Right cardiac atrium (tissue), 5 donors: ENCODE results near the gene ORAI1. TPM values are rescaled to one million over a fixed set of nuclear protein-coding genes. Genes with fewer than 3 reads are reported as not detected.
"Not testable (repeated sequence)": the region's sequence is repeated elsewhere in the genome, so short reads cannot be mapped to it uniquely, and the experiment has no call there.

ENCODE experiments used
- ATAC-seq, 2 donors: fragments of 200-7000 bp; cut with Tn5 transposase; one replicate each; pipeline versions ENCODE4 v1.8.0 to v1.9.1; 2020; ENCODE audit warnings: moderate library complexity in 2 of 2, mild to moderate bottlenecking in 1 of 2
- DNase-seq, 3 donors: peaks; one replicate each; pipeline ENCODE4 v3.0.0-alpha.2; 2020
- H3K27ac ChIP-seq: one replicate; pipeline ENCODE4 v1.5.1; 2013; ENCODE audit warnings: mild to moderate bottlenecking, low read length, control low read depth, moderate library complexity
- H3K27me3 ChIP-seq: one replicate; pipeline ENCODE4 v1.6.1; 2013; ENCODE audit not compliant: control insufficient read depth, insufficient read depth
- H3K4me1 ChIP-seq: one replicate; pipeline ENCODE4 v1.6.1; 2013; ENCODE audit warnings: low read length; ENCODE audit not compliant: control insufficient read depth, insufficient read depth
- H3K4me3 ChIP-seq: one replicate; pipeline ENCODE4 v1.5.1; 2013; ENCODE audit warnings: low read length, control low read depth
- H3K9me3 ChIP-seq: one replicate; pipeline ENCODE4 v1.6.1; 2013; ENCODE audit warnings: low read length; ENCODE audit not compliant: control insufficient read depth
- WGBS: extraction: QIAGEN DNeasy Blood & Tissue Kit; methylation state at CpG from one replicate; pipeline ENCODE4 v1.1.7; 2013; 5-methylcytosine and 5-hydroxymethylcytosine counted together
- intact Hi-C, 4 donors: fragments of 100-400 bp; cut with DNase I; formaldehyde crosslinking; loops; one replicate each; pipeline versions ENCODE4 v1.11.0 to v1.14.0; 2022 to 2023
- polyA plus RNA-seq: library from polyadenylated mRNA; stranded (reverse); fragments of 200-250 nt; gene quantifications from one replicate; pipeline ENCODE4 v1.2.3, GENCODE V29; 2013
- total RNA-seq, 4 donors: library from RNA; stranded (reverse); fragmentation: NEBNext Ultra II Directional; extraction: Animal tissue kit (Norgen Biotek cat#: 25700); gene quantifications; one replicate each; pipeline ENCODE4 v1.2.1, GENCODE V29; 2021
- donor health status: healthy with polysubstance abuse.
- donor health status: DM: no; HTN: yes; CAD: no.
- donor health status: DM: no; HTN: no; CAD: no.
- donor health status: DM: no; HTN: yes; CAD: no; lungs with severe emphysema.
- donor health status: DM: yes; HTN: yes; CAD: no.

Gene ORAI1
- total and polyA plus RNA-seq, 5 donors = 6.9 to 9.4 (median 7.9) TPM

GRCh38 chr12:121628536-121628935, 2.2 kb downstream of the ORAI1 start:
- intact Hi-C loops = loop anchor here in 3 of 4 donors (5.0 to 10.0 kb wide), 4 partner anchors 39 to 124 kb away; partner anchors contain the start of genes KDM2B (in 1 of the 3) and MORN3 (in 1 of the 3)
- peaks cover 7% of the 10 kb centered on the region for H3K4me1 ChIP-seq
- no peak overlapping the region for H3K27ac ChIP-seq
- no peaks in the 10 kb centered on the region for H3K27me3 ChIP-seq
- DNase-seq = no peak
- no peak overlapping the region for H3K4me3 ChIP-seq
- no peak for ATAC-seq
- WGBS = 85% methylated on average over 5 of the region's 5 CpGs
- no peaks in the 10 kb centered on the region for H3K9me3 ChIP-seq

DNA sequence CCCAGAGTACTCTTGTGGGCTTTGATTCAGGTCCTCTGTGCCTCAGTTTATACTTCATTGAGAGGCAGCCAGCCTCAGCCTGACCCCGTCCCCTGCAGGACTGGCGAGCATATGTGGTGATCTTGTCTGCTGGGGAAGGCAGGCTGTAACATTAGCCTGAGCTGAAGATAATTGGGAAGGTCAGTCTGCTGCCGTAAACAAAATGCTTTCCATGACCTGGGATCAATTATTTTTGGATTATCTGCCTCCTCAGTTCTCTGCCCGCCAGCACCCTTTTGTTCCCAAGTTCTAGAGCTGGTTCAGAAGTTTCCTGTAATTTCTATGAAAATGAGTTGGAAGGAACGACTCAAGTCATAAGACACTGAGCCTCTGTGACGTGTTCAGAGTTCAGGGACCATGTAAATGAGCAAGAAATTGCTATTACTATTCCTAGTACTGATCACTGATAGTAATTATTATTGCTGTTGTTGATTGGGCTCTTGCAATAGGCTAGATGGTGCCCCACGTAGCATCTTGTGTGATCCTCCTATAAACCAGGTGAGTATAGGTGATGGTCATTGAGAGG, 4.5 kb downstream of the ORAI1 start:
- DNase-seq (no peak), ATAC-seq (no peak)
- Histone ChIP-seq H3K4me3 (no peak overlapping the region), H3K9me3 (no peaks in the 10 kb centered on the region), H3K27me3 (no peaks in the 10 kb centered on the region), H3K4me1 (peaks cover 7% of the 10 kb centered on the region), H3K27ac (no peak overlapping the region)
- intact Hi-C loops = no loop called here
- 89% methylated on average over 7 of the region's 7 CpGs for WGBS

GRCh38 chr12:121632069-121632970, 6.0 kb downstream of the ORAI1 start:
- ATAC-seq (no peak), DNase-seq (no peak)
- H3K27ac ChIP-seq = no peak overlapping the region
- no peaks in the 10 kb centered on the region for H3K9me3 ChIP-seq
- 69% methylated on average over 11 of the region's 11 CpGs for WGBS
- intact Hi-C loops = no loop called here
- H3K4me3 ChIP-seq = no peak overlapping the region
- no peaks in the 10 kb centered on the region for H3K27me3 ChIP-seq
- H3K4me1 ChIP-seq = peaks cover 7% of the 10 kb centered on the region

DNA sequence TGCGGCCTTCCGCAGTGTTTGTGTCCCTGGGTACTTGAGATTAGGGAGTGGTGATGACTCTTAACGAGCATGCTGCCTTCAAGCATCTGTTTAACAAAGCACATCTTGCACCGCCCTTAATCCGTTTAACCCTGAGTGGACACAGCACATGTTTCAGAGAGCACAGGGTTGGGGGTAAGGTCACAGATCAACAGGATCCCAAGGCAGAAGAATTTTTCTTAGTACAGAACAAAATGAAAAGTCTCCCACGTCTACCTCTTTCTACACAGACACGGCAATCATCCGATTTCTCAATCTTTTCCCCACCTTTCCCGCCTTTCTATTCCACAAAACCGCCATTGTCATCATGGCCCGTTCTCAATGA, 7.5 kb downstream of the ORAI1 start:
- ATAC-seq, DNase-seq, H3K9me3 ChIP-seq, H3K4me1 ChIP-seq, H3K4me3 ChIP-seq, H3K27me3 ChIP-seq, intact Hi-C loops, H3K27ac ChIP-seq: not testable (repeated sequence)
- over 99% methylated on average over 5 of the region's 11 CpGs for WGBS

DNA sequence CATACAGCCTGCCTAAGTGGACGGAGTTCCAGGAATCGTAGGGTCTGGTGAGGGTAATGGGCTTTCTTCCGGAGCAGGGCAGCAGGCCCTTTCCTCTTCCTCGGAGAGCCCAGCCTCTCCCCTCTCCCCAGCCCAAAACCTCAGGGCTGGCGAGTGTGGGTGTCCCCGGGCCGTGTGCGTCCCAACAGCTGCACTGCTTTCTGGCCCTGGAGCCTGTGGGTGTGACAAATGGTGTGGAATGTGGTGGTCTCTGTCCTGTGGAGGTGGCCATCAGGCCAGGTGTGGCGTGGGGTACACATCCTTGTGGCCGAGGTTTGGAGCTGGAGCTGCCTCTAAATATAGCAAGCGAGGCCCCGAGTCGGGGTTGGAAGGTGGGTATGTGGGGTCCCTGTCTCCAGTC, 8.5 kb downstream of the ORAI1 start:
- ATAC-seq (no peak), DNase-seq (peak in 1 of 3 donors; percentile 14)
- no peaks in the 10 kb centered on the region for H3K9me3 ChIP-seq
- no peak overlapping the region for H3K4me3 ChIP-seq
- WGBS = 85% methylated on average over 13 of the region's 13 CpGs
- H3K4me1 ChIP-seq = peaks cover 4% of the 10 kb centered on the region
- intact Hi-C loops = no loop called here
- H3K27ac ChIP-seq = no peak overlapping the region
- H3K27me3 ChIP-seq = no peaks in the 10 kb centered on the region

- peak; percentile 24 to 40 for ATAC-seq
- intact Hi-C loops = no loop called here
- no peak overlapping the region for H3K4me3 ChIP-seq
- peaks cover 3% of the 10 kb centered on the region for H3K4me1 ChIP-seq
- WGBS = 73% methylated on average over 10 of the region's 10 CpGs
- H3K9me3 ChIP-seq = no peaks in the 10 kb centered on the region
- H3K27me3 ChIP-seq = no peaks in the 10 kb centered on the region
- no peak overlapping the region for H3K27ac ChIP-seq
- peak in 2 of 3 donors; percentile 61 to 70 for DNase-seq
These were observed 11.0 kb downstream of the ORAI1 start for GRCh38 chr12:121637231-121637914.

GRCh38 chr12:121638298-121639202, 12.2 kb downstream of the ORAI1 start:
- Histone ChIP-seq H3K9me3 (no peaks in the 10 kb centered on the region), H3K27ac (no peak overlapping the region), H3K4me3 (no peak overlapping the region), H3K4me1 (no peaks in the 10 kb centered on the region), H3K27me3 (no peaks in the 10 kb centered on the region)
- 95% methylated on average over 14 of the region's 14 CpGs for WGBS
- DNase-seq (no peak), ATAC-seq (peak in 1 of 2 donors; percentile 43)
- intact Hi-C loops = no loop called here

GRCh38 chr12:121641343-121641630, 15.0 kb downstream of the ORAI1 start:
- WGBS = 93% methylated on average over 18 of the region's 18 CpGs
- intact Hi-C loops = no loop called here
- H3K27ac ChIP-seq = no peak overlapping the region

GRCh38 chr12:121648458-121649028, 22.2 kb downstream of the ORAI1 start:
- ATAC-seq = no peak
- WGBS = 91% methylated on average over 11 of the region's 11 CpGs
- H3K27ac ChIP-seq = no peak overlapping the region

More at GRCh38 chr12:121641343-121641630, 15.0 kb downstream of the ORAI1 start:
- Histone ChIP-seq H3K4me3 (no peak overlapping the region), H3K4me1 (no peaks in the 10 kb centered on the region), H3K9me3 (no peaks in the 10 kb centered on the region), H3K27me3 (no peaks in the 10 kb centered on the region)
- no peak for DNase-seq
- ATAC-seq = no peak

DNA sequence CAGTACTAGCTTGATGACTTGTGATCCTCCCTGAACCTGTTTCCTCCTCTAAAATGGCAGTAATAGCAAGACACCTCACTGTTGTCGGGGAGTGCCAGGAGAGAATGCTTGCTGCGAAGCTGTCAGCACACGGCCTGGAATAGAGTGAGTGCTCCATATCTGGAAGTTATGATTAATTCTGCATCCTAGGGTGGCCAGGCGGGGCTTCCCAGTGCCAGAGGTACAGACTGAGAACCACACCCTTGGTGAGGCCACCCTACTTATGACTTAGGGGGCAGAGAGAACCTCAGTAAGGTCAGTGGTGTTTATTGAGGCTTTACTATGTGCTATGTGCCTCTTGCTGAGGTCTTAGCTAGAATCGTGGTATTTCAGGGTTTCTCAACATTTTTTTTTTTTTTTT, 23.0 kb downstream of the ORAI1 start:
- ATAC-seq (no peak), DNase-seq (no peak)
- no peak overlapping the region for H3K4me3 ChIP-seq
- H3K27ac ChIP-seq = no peak overlapping the region
- intact Hi-C loops = no loop called here
- no peaks in the 10 kb centered on the region for H3K9me3 ChIP-seq
- H3K27me3 ChIP-seq = no peaks in the 10 kb centered on the region
- 88% methylated on average over 5 of the region's 5 CpGs for WGBS
- no peaks in the 10 kb centered on the region for H3K4me1 ChIP-seq

More at GRCh38 chr12:121648458-121649028, 22.2 kb downstream of the ORAI1 start:
- Histone ChIP-seq H3K4me3 (no peak overlapping the region), H3K9me3 (no peaks in the 10 kb centered on the region), H3K27me3 (no peaks in the 10 kb centered on the region), H3K4me1 (no peaks in the 10 kb centered on the region)
- no peak for DNase-seq
- intact Hi-C loops = no loop called here
